MV-4-11 (cell line): ENCODE results near the gene ANKUB1.
A peak's percentile ranks its signal among the peaks of the same experiment; 100 is the strongest.

Experiments
- DNase-seq: peaks from one replicate; lab custom pipeline; 2025; lab: John Stamatoyannopoulos, UW

ANKUB1 gene

GRCh38 chr3:149763565-149764195 lies 28.7 kb downstream of the ANKUB1 start:
- no peak for DNase-seq

- DNase-seq: no peak
These were observed 38.6 kb downstream of the ANKUB1 start for GRCh38 chr3:149753717-149754116.

- no peak for DNase-seq
These were observed 39.6 kb downstream of the ANKUB1 start for GRCh38 chr3:149752788-149753136.

GRCh38 chr3:149752051-149752787 lies 40.1 kb downstream of the ANKUB1 start, which contains the start of gene COMMD2:
Gene COMMD2, minus strand, starts transcription at chr3:149752489. Its CDS starts 45 bp downstream, at chr3:149752444.
- DNase-seq: peak; percentile 70

GRCh38 chr3:149751551-149751950 lies 40.8 kb downstream of the ANKUB1 start:
- DNase-seq: peak; percentile 11

GRCh38 chr3:149744606-149745005 lies 47.7 kb downstream of the ANKUB1 start:
- no peak for DNase-seq

- DNase-seq: no peak
These were observed 48.2 kb downstream of the ANKUB1 start for GRCh38 chr3:149744151-149744550.

GRCh38 chr3:149739396-149739795 lies 53.0 kb downstream of the ANKUB1 start:
- no peak for DNase-seq

GRCh38 chr3:149738876-149739275 lies 53.5 kb downstream of the ANKUB1 start:
- DNase-seq: no peak

GRCh38 chr3:149736953-149737205 lies 55.5 kb downstream of the ANKUB1 start:
- no peak for DNase-seq

GRCh38 chr3:149736175-149736952 lies 56.0 kb downstream of the ANKUB1 start:
- DNase-seq: no peak

- DNase-seq: no peak
These were observed 60.1 kb downstream of the ANKUB1 start for GRCh38 chr3:149732234-149732633.

GRCh38 chr3:149727656-149728055 lies 64.7 kb downstream of the ANKUB1 start:
- no peak for DNase-seq

- DNase-seq: no peak
These were observed 65.5 kb downstream of the ANKUB1 start for GRCh38 chr3:149726716-149727407.

- no peak for DNase-seq
These were observed 68.6 kb downstream of the ANKUB1 start for GRCh38 chr3:149723781-149724180.

GRCh38 chr3:149720918-149721317 lies 71.4 kb downstream of the ANKUB1 start:
- DNase-seq: no peak

GRCh38 chr3:149717391-149718056 lies 74.8 kb downstream of the ANKUB1 start:
- peak; percentile 24 for DNase-seq

- no peak for DNase-seq
These were observed 75.4 kb downstream of the ANKUB1 start for GRCh38 chr3:149716984-149717383.

- DNase-seq: no peak
These were observed 77.1 kb downstream of the ANKUB1 start for GRCh38 chr3:149715247-149715646.

- DNase-seq: no peak
These were observed 78.4 kb downstream of the ANKUB1 start for GRCh38 chr3:149713730-149714654.
